H1 (cell line): ENCODE measurements around the gene DPP10. TPM values are rescaled to one million over a fixed set of nuclear protein-coding genes. Genes with fewer than 3 reads are reported as not detected.

ENCODE experiments used
- ATF3 ChIP-seq: IDR thresholded peaks from 2 replicates; pipeline ENCODE4 v1.6.1; 2011; ENCODE audit warnings: low read depth, mild to moderate bottlenecking, low read length; ENCODE audit not compliant: insufficient read depth
- JUN ChIP-seq: IDR thresholded peaks from 2 replicates; pipeline ENCODE4 v1.6.1; 2011; ENCODE audit warnings: low read depth, mild to moderate bottlenecking, improper control_type of control experiment, low read length
- TEAD4 ChIP-seq: IDR thresholded peaks from 2 replicates; pipeline ENCODE4 v1.6.1; 2012; ENCODE audit warnings: low read depth, low read length, inconsistent platforms, mixed read lengths
- polyA plus RNA-seq, 7 experiments: library from polyadenylated mRNA; depleted of rRNA in 3 of 7; stranded (reverse) in 5 of 7; unstranded in 2 of 7; fragments of >200 nt in 5 of 7; fragments of 200-250 nt in 2 of 7; gene quantifications; 1 replicate in 5 of 7; 2 replicates in 1 of 7; 4 replicates in 1 of 7; pipeline versions ENCODE4 v1.2.1 to v1.2.3, GENCODE V29; 2011 to 2013; ENCODE audit warnings: missing spikeins in 2 of 7, mixed read lengths in 2 of 7
- total RNA-seq: library from RNA; stranded (reverse); fragmentation: NEBNext Ultra II Directional; extraction: Animal tissue kit (Norgen Biotek cat#: 25700); gene quantifications from 2 replicates; pipeline ENCODE4 v1.2.1, GENCODE V29; 2021

DPP10 gene
- total and polyA plus RNA-seq, 2 of the 8 experiments (the other 6 are each of a cell fraction or from before 2014, with no cell fraction given), result 3.3 to 7.2 TPM

- TF ChIP-seq ATF3, result no peak
- TF ChIP-seq JUN, result no peak
- no peak for TF ChIP-seq TEAD4
Observed at GRCh38 chr2:114784046-114784445, 341.6 kb downstream of the DPP10 start (continued).
